NOMO-1 treated with DMSO at 0.1 percent for 48 hours (cell line): ENCODE results near the gene NAGS.
"Not testable (repeated sequence)": the region's sequence is repeated elsewhere in the genome, so short reads cannot be mapped to it uniquely, and the experiment has no call there.

Experiments used
- DNase-seq: peaks from one replicate; lab custom pipeline; 2025; ENCODE audit not compliant: unreplicated experiment; lab: John Stamatoyannopoulos, UW

NAGS gene

GRCh38 chr17:44006272-44006597 lies 1.8 kb downstream of the NAGS start:
- DNase-seq: no peak

- DNase-seq: peak; percentile 96
Observed at GRCh38 chr17:44006598-44007345, 2.4 kb downstream of the NAGS start.

GRCh38 chr17:44007346-44008204 lies 3.2 kb downstream of the NAGS start:
- DNase-seq: no peak

- no peak for DNase-seq
Observed at GRCh38 chr17:44008205-44008909, 3.9 kb downstream of the NAGS start.

GRCh38 chr17:44010966-44011647 lies 6.7 kb downstream of the NAGS start:
- DNase-seq: no peak

GRCh38 chr17:44011876-44012275 lies 7.5 kb downstream of the NAGS start:
- no peak for DNase-seq

GRCh38 chr17:44012391-44012790 lies 8.0 kb downstream of the NAGS start:
- DNase-seq: no peak

GRCh38 chr17:44012874-44013273 lies 8.5 kb downstream of the NAGS start:
- no peak for DNase-seq

- no peak for DNase-seq
Observed at GRCh38 chr17:44014133-44014436, 9.7 kb downstream of the NAGS start.

- DNase-seq: peak; percentile 88
Observed at GRCh38 chr17:44014437-44015172, 10.2 kb downstream of the NAGS start, which contains the start of gene TMEM101. Gene TMEM101 (minus strand): TSS chr17:44014963. CDS start chr17:44014952, 11 bp downstream.

- not testable (repeated sequence) for DNase-seq
Observed at GRCh38 chr17:44021227-44021626, 16.8 kb downstream of the NAGS start.

GRCh38 chr17:44022246-44022645 lies 17.8 kb downstream of the NAGS start:
- no peak for DNase-seq

GRCh38 chr17:44023545-44024270 lies 19.3 kb downstream of the NAGS start:
- DNase-seq: no peak

GRCh38 chr17:44024271-44024663 lies 19.8 kb downstream of the NAGS start:
- DNase-seq: no peak

- no peak for DNase-seq
Observed at GRCh38 chr17:44024853-44025252, 20.4 kb downstream of the NAGS start.

GRCh38 chr17:44029736-44030135 lies 25.3 kb downstream of the NAGS start:
- no peak for DNase-seq

- DNase-seq: no peak
Observed at GRCh38 chr17:44030482-44030881, 26.1 kb downstream of the NAGS start.

- no peak for DNase-seq
Observed at GRCh38 chr17:44033861-44034408, 29.5 kb downstream of the NAGS start.

- not testable (repeated sequence) for DNase-seq
Observed at GRCh38 chr17:44034688-44035087, 30.3 kb downstream of the NAGS start.

- DNase-seq: no peak
Observed at GRCh38 chr17:44037471-44037870, 33.0 kb downstream of the NAGS start.
